Measurements from ENCODE around the gene ASB10. TPM values are rescaled to one million over a fixed set of nuclear protein-coding genes. Genes with fewer than 3 reads are reported as not detected.

ASB10 gene
- total and polyA plus RNA-seq, 2 of the 13 experiments (the other 11 are each of a cell fraction or from before 2014, with no cell fraction given): not detected

DNA sequence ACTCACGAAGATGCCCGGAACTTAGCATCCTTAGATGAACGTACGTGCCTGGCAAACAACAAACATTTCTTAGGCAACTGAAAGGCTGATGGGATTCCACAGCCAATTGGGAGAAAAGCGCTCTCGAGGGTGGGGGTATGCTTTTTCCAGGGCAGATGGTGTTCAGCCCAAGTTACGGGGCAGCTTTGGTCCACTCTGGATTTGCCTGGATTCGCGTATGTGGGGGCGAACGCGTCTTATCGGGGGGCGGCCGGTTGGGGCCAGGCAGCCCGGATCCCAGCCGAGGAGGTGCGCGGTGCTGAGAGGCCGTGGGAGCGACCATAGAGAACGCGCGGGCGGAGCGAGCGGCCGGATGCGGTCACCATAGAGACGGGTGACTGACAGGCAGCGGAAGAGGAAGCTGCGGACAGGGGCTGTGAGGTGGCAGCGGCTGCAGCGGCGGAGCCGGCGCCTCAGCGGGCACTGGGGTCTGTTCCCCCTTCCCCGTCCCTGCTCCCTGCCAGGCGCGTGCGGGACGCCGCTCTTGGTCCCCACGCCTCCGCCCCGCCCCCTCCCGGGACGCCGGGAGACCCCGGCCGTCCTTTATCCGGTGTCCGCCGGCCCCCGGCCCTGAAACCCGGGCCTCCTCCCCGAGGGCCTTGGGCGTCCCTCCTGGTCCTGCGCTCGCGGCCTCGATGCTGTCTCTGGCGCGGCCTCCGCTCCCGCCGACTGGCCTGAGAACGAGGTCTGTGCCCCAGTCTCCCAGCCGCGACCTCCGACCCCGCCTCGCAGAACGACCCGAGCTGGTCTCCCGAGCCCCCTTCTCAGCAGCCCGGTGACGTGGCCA lies 45.3 kb upstream of the ASB10 start, which contains the start of gene CHPF2 (continued):
- TF ChIP-seq, protein P1, sequence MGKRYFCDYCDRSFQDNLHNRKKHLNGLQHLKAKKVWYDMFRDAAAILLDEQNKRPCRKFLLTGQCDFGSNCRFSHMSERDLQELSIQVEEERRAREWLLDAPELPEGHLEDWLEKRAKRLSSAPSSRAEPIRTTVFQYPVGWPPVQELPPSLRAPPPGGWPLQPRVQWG (CRISPR knock-in tag; IDR thresholded peaks at IDR 0.05; ENCODE audit: borderline replicate concordance, low read depth): no peak
- TF ChIP-seq ZNF781 (CRISPR knock-in tag; IDR thresholded peaks at IDR 0.05; ENCODE audit: borderline replicate concordance, not compliant biosample characterization) (no peak), MIER3 (CRISPR knock-in tag; IDR thresholded peaks at IDR 0.05; ENCODE audit: borderline replicate concordance) (no peak), SMAD9 (CRISPR knock-in tag; IDR thresholded peaks at IDR 0.05) (no peak), ZNF790 (CRISPR knock-in tag; IDR thresholded peaks at IDR 0.05; ENCODE audit: borderline replicate concordance) (no peak), NFKB2 (CRISPR knock-in tag; IDR thresholded peaks at IDR 0.05; ENCODE audit: borderline replicate concordance) (peak; percentile 51; the same call in 1 of the 2 replicates), KAT7 (CRISPR knock-in tag; IDR thresholded peaks at IDR 0.05; ENCODE audit: borderline replicate concordance) (no peak; the same call in 1 of the 2 replicates), ZNF350 (CRISPR knock-in tag; IDR thresholded peaks at IDR 0.05; ENCODE audit: borderline replicate concordance, low read depth) (no peak), ARNT2 (CRISPR knock-in tag; IDR thresholded peaks at IDR 0.05; ENCODE audit: low read depth) (peak; percentile 55; the same call in 1 of the 2 replicates), KDM3A (CRISPR knock-in tag; IDR thresholded peaks at IDR 0.05; ENCODE audit: low read depth) (peak; percentile 64; the same call in 1 of the 2 replicates), PTBP1 (IDR thresholded peaks at IDR 0.05; ENCODE audit: low read depth, low read length, poor library complexity, severe bottlenecking) (no peak), ZFY (CRISPR knock-in tag; IDR thresholded peaks at IDR 0.05) (peak; percentile 78), GMEB2 (CRISPR knock-in tag; IDR thresholded peaks at IDR 0.05; ENCODE audit: low read depth) (no peak), GABPA (IDR thresholded peaks at IDR 0.05; ENCODE audit: low read depth, low read length) (peak; percentile 95), GABPA (CRISPR knock-in tag; IDR thresholded peaks at IDR 0.05; ENCODE audit: low read depth) (peak; percentile 92)
- TF ChIP-seq, protein P2, sequence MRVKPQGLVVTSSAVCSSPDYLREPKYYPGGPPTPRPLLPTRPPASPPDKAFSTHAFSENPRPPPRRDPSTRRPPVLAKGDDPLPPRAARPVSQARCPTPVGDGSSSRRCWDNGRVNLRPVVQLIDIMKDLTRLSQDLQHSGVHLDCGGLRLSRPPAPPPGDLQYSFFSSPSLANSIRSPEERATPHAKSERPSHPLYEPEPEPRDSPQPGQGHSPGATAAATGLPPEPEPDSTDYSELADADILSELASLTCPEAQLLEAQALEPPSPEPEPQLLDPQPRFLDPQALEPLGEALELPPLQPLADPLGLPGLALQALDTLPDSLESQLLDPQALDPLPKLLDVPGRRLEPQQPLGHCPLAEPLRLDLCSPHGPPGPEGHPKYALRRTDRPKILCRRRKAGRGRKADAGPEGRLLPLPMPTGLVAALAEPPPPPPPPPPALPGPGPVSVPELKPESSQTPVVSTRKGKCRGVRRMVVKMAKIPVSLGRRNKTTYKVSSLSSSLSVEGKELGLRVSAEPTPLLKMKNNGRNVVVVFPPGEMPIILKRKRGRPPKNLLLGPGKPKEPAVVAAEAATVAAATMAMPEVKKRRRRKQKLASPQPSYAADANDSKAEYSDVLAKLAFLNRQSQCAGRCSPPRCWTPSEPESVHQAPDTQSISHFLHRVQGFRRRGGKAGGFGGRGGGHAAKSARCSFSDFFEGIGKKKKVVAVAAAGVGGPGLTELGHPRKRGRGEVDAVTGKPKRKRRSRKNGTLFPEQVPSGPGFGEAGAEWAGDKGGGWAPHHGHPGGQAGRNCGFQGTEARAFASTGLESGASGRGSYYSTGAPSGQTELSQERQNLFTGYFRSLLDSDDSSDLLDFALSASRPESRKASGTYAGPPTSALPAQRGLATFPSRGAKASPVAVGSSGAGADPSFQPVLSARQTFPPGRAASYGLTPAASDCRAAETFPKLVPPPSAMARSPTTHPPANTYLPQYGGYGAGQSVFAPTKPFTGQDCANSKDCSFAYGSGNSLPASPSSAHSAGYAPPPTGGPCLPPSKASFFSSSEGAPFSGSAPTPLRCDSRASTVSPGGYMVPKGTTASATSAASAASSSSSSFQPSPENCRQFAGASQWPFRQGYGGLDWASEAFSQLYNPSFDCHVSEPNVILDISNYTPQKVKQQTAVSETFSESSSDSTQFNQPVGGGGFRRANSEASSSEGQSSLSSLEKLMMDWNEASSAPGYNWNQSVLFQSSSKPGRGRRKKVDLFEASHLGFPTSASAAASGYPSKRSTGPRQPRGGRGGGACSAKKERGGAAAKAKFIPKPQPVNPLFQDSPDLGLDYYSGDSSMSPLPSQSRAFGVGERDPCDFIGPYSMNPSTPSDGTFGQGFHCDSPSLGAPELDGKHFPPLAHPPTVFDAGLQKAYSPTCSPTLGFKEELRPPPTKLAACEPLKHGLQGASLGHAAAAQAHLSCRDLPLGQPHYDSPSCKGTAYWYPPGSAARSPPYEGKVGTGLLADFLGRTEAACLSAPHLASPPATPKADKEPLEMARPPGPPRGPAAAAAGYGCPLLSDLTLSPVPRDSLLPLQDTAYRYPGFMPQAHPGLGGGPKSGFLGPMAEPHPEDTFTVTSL (CRISPR knock-in tag; IDR thresholded peaks at IDR 0.05; ENCODE audit: borderline replicate concordance): no peak
